Spleen (tissue), 7 donors: ENCODE data around the gene RTTN.

Experiments used
- CTCF ChIP-seq, 11 experiments: fragments of 200-600 bp in 7 of 11; fragments of 450-650 bp in 4 of 11; sonication (generic) in 4 of 11; IDR thresholded peaks in 8 of 11; conservative IDR thresholded peaks in 3 of 11; 1 replicate in 7 of 11; 2 replicates in 4 of 11; pipeline versions ENCODE4 v1.4.0 to v1.8.0; 2016 to 2021; ENCODE audit warnings: antibody characterized with exemption in 11 of 11, inconsistent platforms in 4 of 11, mild to moderate bottlenecking in 1 of 11
- POLR2A ChIP-seq, 3 donors: fragments of 450-650 bp; IDR thresholded peaks; one replicate each; pipeline ENCODE4 v1.5.1; 2017; ENCODE audit warnings: antibody characterized with exemption in 3 of 3, mild to moderate bottlenecking in 1 of 3
- POLR2AphosphoS5 ChIP-seq, 3 donors: sonication (generic); formaldehyde crosslinking; IDR thresholded peaks; one replicate each; pipeline ENCODE4 v1.5.1; 2017; ENCODE audit warnings: antibody characterized with exemption in 3 of 3
- donor health status: DM: no; HTN: no; CAD: no; lungs with moderate emphysema.
- donor health status: DM: no; HTN: no; CAD: no.
- donor health status: DM: no; HTN: no; CAD: no.

GRCh38 chr18:69987870-69988269 is 217.6 kb downstream of the RTTN start:
- no peak for TF ChIP-seq CTCF (IDR thresholded peaks at IDR 0.05 in 8 of 11, conservative IDR thresholded peaks at IDR 0.05 in 3 of 11)
- TF ChIP-seq POLR2AphosphoS5 (IDR thresholded peaks at IDR 0.05), result no peak
- TF ChIP-seq POLR2A (IDR thresholded peaks at IDR 0.05), result no peak
